ENCODE measurements around the gene RAP1GAP2.
"Not testable (repeated sequence)": the region's sequence is repeated elsewhere in the genome, so short reads cannot be mapped to it uniquely, and the experiment has no call there.

The RAP1GAP2 gene

GRCh38 chr17:3043737-3044365, 247.6 kb downstream of the RAP1GAP2 start (continued):
- TF ChIP-seq ISL1 (CRISPR knock-in tag; IDR thresholded peaks at IDR 0.05) (no peak), ESRRG (CRISPR knock-in tag; IDR thresholded peaks at IDR 0.05) (no peak), ZNF565 (CRISPR knock-in tag; conservative IDR thresholded peaks at IDR 0.05; ENCODE audit: low read depth) (no peak)

- no peak for TF ChIP-seq PPARA (CRISPR knock-in tag; IDR thresholded peaks at IDR 0.05; ENCODE audit: borderline replicate concordance)
- no peak for TF ChIP-seq BACH2 (CRISPR knock-in tag; IDR thresholded peaks at IDR 0.05; ENCODE audit: borderline replicate concordance)
- TF ChIP-seq RARB (CRISPR knock-in tag; IDR thresholded peaks at IDR 0.05) = no peak
- no peak for TF ChIP-seq OSR1 (CRISPR knock-in tag; IDR thresholded peaks at IDR 0.05)
- no peak for TF ChIP-seq ZC3H10 (CRISPR knock-in tag; IDR thresholded peaks at IDR 0.05)
- TF ChIP-seq POU6F1 (CRISPR knock-in tag; IDR thresholded peaks at IDR 0.05; ENCODE audit: borderline replicate concordance, low read depth) = no peak
- TF ChIP-seq ZNF565 (CRISPR knock-in tag; conservative IDR thresholded peaks at IDR 0.05; ENCODE audit: low read depth) = no peak
- TF ChIP-seq ESRRG (CRISPR knock-in tag; IDR thresholded peaks at IDR 0.05) = no peak
- TF ChIP-seq ZNF8 (CRISPR knock-in tag; IDR thresholded peaks at IDR 0.05) = no peak
- TF ChIP-seq TOX (CRISPR knock-in tag; IDR thresholded peaks at IDR 0.05; ENCODE audit: borderline replicate concordance) = no peak
- ATAC-seq = no peak
Observed at GRCh38 chr17:3046753-3047152, 250.5 kb downstream of the RAP1GAP2 start.

- TF ChIP-seq PATZ1 (CRISPR knock-in tag; IDR thresholded peaks at IDR 0.05; ENCODE audit: borderline replicate concordance) = no peak
- TF ChIP-seq SNAI2 (CRISPR knock-in tag; IDR thresholded peaks at IDR 0.05) = no peak
- TF ChIP-seq ZNF565 (CRISPR knock-in tag; conservative IDR thresholded peaks at IDR 0.05; ENCODE audit: low read depth) = no peak
- TF ChIP-seq CSRNP3 (CRISPR knock-in tag; IDR thresholded peaks at IDR 0.05) = no peak
- no peak for TF ChIP-seq GLIS3 (CRISPR knock-in tag; IDR thresholded peaks at IDR 0.05)
- no peak for TF ChIP-seq POU6F1 (CRISPR knock-in tag; IDR thresholded peaks at IDR 0.05; ENCODE audit: borderline replicate concordance, low read depth)
- no peak for TF ChIP-seq BACH2 (CRISPR knock-in tag; IDR thresholded peaks at IDR 0.05; ENCODE audit: borderline replicate concordance)
- TF ChIP-seq ZNF70 (CRISPR knock-in tag; IDR thresholded peaks at IDR 0.05) = no peak
- TF ChIP-seq ZFP3 (CRISPR knock-in tag; IDR thresholded peaks at IDR 0.05) = no peak
- TF ChIP-seq TOX (CRISPR knock-in tag; IDR thresholded peaks at IDR 0.05; ENCODE audit: borderline replicate concordance) = no peak
- ATAC-seq = peak; percentile 99
Observed at GRCh38 chr17:3048727-3049471, 252.7 kb downstream of the RAP1GAP2 start.

GRCh38 chr17:3049705-3050295, 253.6 kb downstream of the RAP1GAP2 start:
- TF ChIP-seq PPARA (CRISPR knock-in tag; IDR thresholded peaks at IDR 0.05; ENCODE audit: borderline replicate concordance) (no peak), ZNF8 (CRISPR knock-in tag; IDR thresholded peaks at IDR 0.05) (no peak)
- ATAC-seq = no peak

- ATAC-seq = not testable (repeated sequence)
Observed at GRCh38 chr17:3054868-3055267, 258.6 kb downstream of the RAP1GAP2 start.

GRCh38 chr17:3062824-3063377, 266.7 kb downstream of the RAP1GAP2 start:
- ATAC-seq = not testable (repeated sequence)

- not testable (repeated sequence) for ATAC-seq
Observed at GRCh38 chr17:3063507-3063906, 267.3 kb downstream of the RAP1GAP2 start, which contains the start of gene OR1D5. Gene OR1D5 (minus strand): TSS chr17:3063607. CDS start chr17:3063607, 0 bp downstream.

GRCh38 chr17:3065192-3065591, 269.0 kb downstream of the RAP1GAP2 start:
- ATAC-seq = not testable (repeated sequence)

- not testable (repeated sequence) for ATAC-seq
Observed at GRCh38 chr17:3073850-3074249, 277.6 kb downstream of the RAP1GAP2 start.
